Ovary (tissue), 9 donors: ENCODE results near the gene RIN3. TPM values are rescaled to one million over a fixed set of nuclear protein-coding genes. Genes with fewer than 3 reads are reported as not detected.
A peak's percentile ranks its signal among the peaks of the same experiment; 100 is the strongest.

Source experiments
- DNase-seq, 5 donors: peaks; one replicate each; pipeline ENCODE4 v3.0.0-alpha.2; 2019 to 2020
- H3K27ac ChIP-seq, 2 donors: fragments of 200-600 bp; one replicate each; pipeline versions ENCODE4 v1.5.1 to v1.8.0; 2019 to 2022
- H3K27me3 ChIP-seq: fragments of 200-600 bp; one replicate; pipeline ENCODE4 v1.8.0; 2022
- H3K36me3 ChIP-seq: fragments of 200-600 bp; sonication (generic); one replicate; pipeline ENCODE4 v1.5.1; 2019
- H3K4me1 ChIP-seq: one replicate; pipeline ENCODE4 v1.8.1; 2013; ENCODE audit warnings: mild to moderate bottlenecking, moderate library complexity; ENCODE audit not compliant: insufficient read depth
- H3K4me3 ChIP-seq: fragments of 200-600 bp; sonication (generic); one replicate; pipeline ENCODE4 v1.5.1; 2017
- H3K9me3 ChIP-seq, 2 donors: fragments of 200-600 bp in 1 of 2; sonication (generic) in 1 of 2; one replicate each; pipeline versions ENCODE4 v1.5.1 to v1.8.1; 2013 to 2019; ENCODE audit warnings: mild to moderate bottlenecking in 1 of 2, moderate library complexity in 1 of 2
- EP300 ChIP-seq: sonication (generic); formaldehyde crosslinking; IDR thresholded peaks from one replicate; pipeline ENCODE4 v1.6.1; 2017; ENCODE audit warnings: antibody characterized with exemption
- POLR2A ChIP-seq: fragments of 450-650 bp; IDR thresholded peaks from one replicate; pipeline ENCODE4 v1.6.1; 2017; ENCODE audit warnings: antibody characterized with exemption, mild to moderate bottlenecking, moderate library complexity
- WGBS, 3 donors: extraction: QIAGEN DNeasy Blood & Tissue Kit in 1 of 3; methylation state at CpG; one replicate each; pipeline versions ENCODE4 v1.1.5 to v1.1.7; 2013 to 2017; 5-methylcytosine and 5-hydroxymethylcytosine counted together
- intact Hi-C, 4 donors: fragments of 100-400 bp; cut with DNase I; formaldehyde crosslinking; loops; one replicate each; pipeline versions ENCODE4 v1.11.0 to v1.15.1; 2022 to 2023
- polyA plus RNA-seq, 2 donors: library from polyadenylated mRNA; stranded (reverse); fragments of 200-250 nt in 1 of 2; fragments of 350-450 nt in 1 of 2; fragmentation: Illumina TruSeq in 1 of 2; extraction: RNeasy Lipid Tissue Mini Kit (QIAGEN cat#74804) in 1 of 2; gene quantifications; one replicate each; pipeline ENCODE4 v1.2.3, GENCODE V29; 2013 to 2014
- total RNA-seq, 7 donors: library from RNA; depleted of rRNA in 2 of 7; stranded (reverse); fragments of >200 nt in 2 of 7; fragmentation: NEBNext Ultra II Directional in 3 of 7; extraction: Animal tissue kit (Norgen Biotek cat#: 25700) in 3 of 7; gene quantifications; one replicate each; pipeline versions ENCODE4 v1.1.0 to v1.2.4, GENCODE V29; 2016 to 2023
- TF ChIP-seq, protein P1 (sequence below), 3 donors: fragments of 450-650 bp in 2 of 3; fragments of 200-600 bp in 1 of 3; IDR thresholded peaks; one replicate each; pipeline versions ENCODE4 v1.5.1 to v1.8.0; 2016 to 2022; ENCODE audit warnings: antibody characterized with exemption in 3 of 3, mild to moderate bottlenecking in 1 of 3
- donor health status: DM: no; HTN: no; CAD: no; lungs with moderate emphysema.
- donor health status: DM: no; HTN: no; CAD: no.
- donor health status: Bipolar disorder and iron deficiency.
- donor health status: DM: yes; HTN: yes; CAD: no.
- donor health status: DM: no; HTN: no; CAD: no.
- donor health status: DM: yes; HTN: yes; CAD: no.

The RIN3 gene
- total and polyA plus RNA-seq, 9 donors: 3.8 to 27.9 (median 13.9) TPM

GRCh38 chr14:92704036-92704804 lies 190.6 kb downstream of the RIN3 start:
- H3K27me3 ChIP-seq: no peaks in the 10 kb centered on the region
- H3K27ac ChIP-seq: no peak overlapping the region
- H3K4me3 ChIP-seq: no peak overlapping the region
- H3K9me3 ChIP-seq: no peaks in the 10 kb centered on the region
- no peak for DNase-seq
- intact Hi-C loops: no loop called here
- H3K4me1 ChIP-seq: no peaks in the 10 kb centered on the region
- TF ChIP-seq, protein P1, sequence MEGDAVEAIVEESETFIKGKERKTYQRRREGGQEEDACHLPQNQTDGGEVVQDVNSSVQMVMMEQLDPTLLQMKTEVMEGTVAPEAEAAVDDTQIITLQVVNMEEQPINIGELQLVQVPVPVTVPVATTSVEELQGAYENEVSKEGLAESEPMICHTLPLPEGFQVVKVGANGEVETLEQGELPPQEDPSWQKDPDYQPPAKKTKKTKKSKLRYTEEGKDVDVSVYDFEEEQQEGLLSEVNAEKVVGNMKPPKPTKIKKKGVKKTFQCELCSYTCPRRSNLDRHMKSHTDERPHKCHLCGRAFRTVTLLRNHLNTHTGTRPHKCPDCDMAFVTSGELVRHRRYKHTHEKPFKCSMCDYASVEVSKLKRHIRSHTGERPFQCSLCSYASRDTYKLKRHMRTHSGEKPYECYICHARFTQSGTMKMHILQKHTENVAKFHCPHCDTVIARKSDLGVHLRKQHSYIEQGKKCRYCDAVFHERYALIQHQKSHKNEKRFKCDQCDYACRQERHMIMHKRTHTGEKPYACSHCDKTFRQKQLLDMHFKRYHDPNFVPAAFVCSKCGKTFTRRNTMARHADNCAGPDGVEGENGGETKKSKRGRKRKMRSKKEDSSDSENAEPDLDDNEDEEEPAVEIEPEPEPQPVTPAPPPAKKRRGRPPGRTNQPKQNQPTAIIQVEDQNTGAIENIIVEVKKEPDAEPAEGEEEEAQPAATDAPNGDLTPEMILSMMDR (IDR thresholded peaks at IDR 0.05): no peak
- TF ChIP-seq POLR2A (no peak), EP300 (no peak)
- H3K36me3 ChIP-seq: no peaks in the 10 kb centered on the region
- 87 to 94% (median 89%) methylated on average over 23 of the region's 23 CpGs for WGBS, 3 donors

- no peak for DNase-seq
- intact Hi-C loops: no loop called here
- WGBS, 3 donors: 92 to 94% (median 93%) methylated on average over 11 of the region's 11 CpGs
- H3K4me3 ChIP-seq: no peak overlapping the region
- H3K27ac ChIP-seq: no peak overlapping the region
- H3K4me1 ChIP-seq: peaks cover 3% of the 10 kb centered on the region
- no peaks in the 10 kb centered on the region for H3K27me3 ChIP-seq
- no peaks in the 10 kb centered on the region for H3K36me3 ChIP-seq
- TF ChIP-seq POLR2A (no peak), EP300 (no peak)
- TF ChIP-seq, protein P1 (IDR thresholded peaks at IDR 0.05): no peak
- H3K9me3 ChIP-seq: no peaks in the 10 kb centered on the region
Observed at GRCh38 chr14:92704821-92705220, 191.2 kb downstream of the RIN3 start.

DNA sequence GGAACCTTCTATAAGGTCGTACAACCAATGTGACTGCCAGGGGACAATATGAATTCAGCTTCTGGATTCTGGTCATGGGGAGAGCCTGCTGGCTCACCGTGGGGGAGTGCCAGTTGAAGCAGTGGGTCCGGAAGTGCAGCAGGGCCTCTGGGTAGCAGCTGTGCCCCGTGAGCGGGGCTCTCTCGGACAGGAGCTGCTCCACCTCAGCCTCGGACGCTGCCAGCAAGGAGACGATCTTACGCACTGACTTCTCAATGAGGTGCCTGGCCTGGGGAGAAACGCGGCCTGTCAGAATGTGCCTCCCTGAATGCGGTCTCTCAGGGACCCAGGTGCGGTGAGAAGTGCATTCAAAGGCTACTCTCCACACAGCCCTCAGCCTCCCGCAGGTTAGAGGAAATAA lies 192.8 kb downstream of the RIN3 start:
- H3K36me3 ChIP-seq: no peaks in the 10 kb centered on the region
- DNase-seq: no peak
- intact Hi-C loops: no loop called here
- no peak overlapping the region for H3K27ac ChIP-seq
- no peaks in the 10 kb centered on the region for H3K9me3 ChIP-seq
- H3K4me3 ChIP-seq: no peak overlapping the region
- H3K27me3 ChIP-seq: no peaks in the 10 kb centered on the region
- H3K4me1 ChIP-seq: peaks cover 4% of the 10 kb centered on the region
- WGBS, 3 donors: 88 to 93% (median 88%) methylated on average over 15 of the region's 15 CpGs
- TF ChIP-seq, protein P1 (IDR thresholded peaks at IDR 0.05): no peak

- TF ChIP-seq, protein P1 (IDR thresholded peaks at IDR 0.05): no peak
- TF ChIP-seq POLR2A: no peak
- no peak for TF ChIP-seq EP300
- DNase-seq: peak in 2 of 5 donors; percentile 43 to 60
- no peaks in the 10 kb centered on the region for H3K27me3 ChIP-seq
- intact Hi-C loops: no loop called here
- 55 to 64% (median 55%) methylated on average over 13 of the region's 13 CpGs for WGBS, 3 donors
- no peak overlapping the region for H3K4me3 ChIP-seq
- H3K27ac ChIP-seq: no peak overlapping the region
- H3K4me1 ChIP-seq: peaks cover 4% of the 10 kb centered on the region
- no peaks in the 10 kb centered on the region for H3K36me3 ChIP-seq
- no peaks in the 10 kb centered on the region for H3K9me3 ChIP-seq
Observed at GRCh38 chr14:92709340-92710000, 195.9 kb downstream of the RIN3 start.
